Measurements from ENCODE around the gene DAPK2. TPM values are rescaled to one million over a fixed set of nuclear protein-coding genes. Genes with fewer than 3 reads are reported as not detected.
A peak's percentile ranks its signal among the peaks of the same experiment; 100 is the strongest.

Gene DAPK2
- polyA plus RNA-seq, 2 of the 4 experiments (the other 2 are of a cell fraction) = 3.1 to 4.8 TPM

GRCh38 chr15:64014995-64015394 is 31.3 kb downstream of the DAPK2 start:
- TF ChIP-seq NPAS2 (CRISPR knock-in tag; IDR thresholded peaks at IDR 0.05; ENCODE audit: borderline replicate concordance) = no peak
- TF ChIP-seq MAFK (IDR thresholded peaks at IDR 0.05; ENCODE audit: partially characterized antibody) = no peak
- no peak for TF ChIP-seq MAX (IDR thresholded peaks at IDR 0.05)
- no peak for TF ChIP-seq PHF8 (IDR thresholded peaks at IDR 0.05; ENCODE audit: borderline replicate concordance, low read depth)
- no peak for TF ChIP-seq TP53 (CRISPR knock-in tag; IDR thresholded peaks at IDR 0.05)
- no peak for TF ChIP-seq NFE2L2 (conservative IDR thresholded peaks at IDR 0.05; ENCODE audit: low read length)
- no peak for TF ChIP-seq ZNF302 (CRISPR knock-in tag; IDR thresholded peaks at IDR 0.05)
- POLR2A ChIA-PET = no interaction called here
- CTCF ChIA-PET = interaction anchor here (0.5 to 2.6 kb wide), 4 partner anchors 31 to 209 kb away, joined by 3 to 15 read pairs (median 4); partner anchors contain the start of gene DAPK2
- no peak overlapping the region for H3K4me3 ChIP-seq
- H3K27ac ChIP-seq = 0 out of 6 replicates have a peak overlapping the region, but pooled peaks of 1 of the 2 experiments have one; percentile 15
- ATAC-seq (no peak), FAIRE-seq (no peak), DNase-seq (ENCODE audit: low read depth in 1 of 2, low spot score in 1 of 2) (no peak)
- no peaks in the 10 kb centered on the region for H3K9me3 ChIP-seq
- WGBS (ENCODE audit: missing lambda C conversion rate) = 94% methylated on average over 5 of the region's 5 CpGs
- H3K4me1 ChIP-seq = peaks cover 60% of the 10 kb centered on the region
- no peak overlapping the region for H3K4me2 ChIP-seq

- ATAC-seq (no peak), FAIRE-seq (no peak), DNase-seq (ENCODE audit: low read depth in 1 of 2, low spot score in 1 of 2) (no peak)
- H3K9me3 ChIP-seq = no peaks in the 10 kb centered on the region
- 0 out of 6 replicates have a peak overlapping the region, but pooled peaks of 1 of the 2 experiments have one; percentile 12 for H3K27ac ChIP-seq
- CTCF ChIA-PET = interaction anchor here (1.0 to 2.6 kb wide), 3 partner anchors 20 to 68 kb away, joined by 3 to 15 read pairs (median 4); partner anchors contain the start of gene DAPK2
- H3K4me3 ChIP-seq = no peak overlapping the region
- peaks cover 48% of the 10 kb centered on the region for H3K4me1 ChIP-seq
- WGBS (ENCODE audit: missing lambda C conversion rate) = 91% methylated on average over 3 of the region's 3 CpGs
- no peak for TF ChIP-seq KDM1A (IDR thresholded peaks at IDR 0.05; ENCODE audit: low read depth)
- no peak for TF ChIP-seq MYC (IDR thresholded peaks at IDR 0.05; ENCODE audit: borderline replicate concordance, low read length)
- TF ChIP-seq USF2 (IDR thresholded peaks at IDR 0.05) = no peak
- no peak for TF ChIP-seq BHLHE40 (IDR thresholded peaks at IDR 0.05; ENCODE audit: low read depth, low read length)
- TF ChIP-seq HDAC2 (IDR thresholded peaks at IDR 0.05) = no peak
- TF ChIP-seq RCOR1 (IDR thresholded peaks at IDR 0.05; ENCODE audit: low read depth, low read length) = no peak
- no peak for TF ChIP-seq FOSL2 (IDR thresholded peaks at IDR 0.05)
- TF ChIP-seq FOSL2 (CRISPR knock-in tag; IDR thresholded peaks at IDR 0.05) = no peak
- no peak for TF ChIP-seq KDM5A (IDR thresholded peaks at IDR 0.05)
- TF ChIP-seq RARB (CRISPR knock-in tag; IDR thresholded peaks at IDR 0.05) = no peak
- TF ChIP-seq CBX2 (IDR thresholded peaks at IDR 0.05; ENCODE audit: borderline replicate concordance, low read depth) = no peak
- no peak for TF ChIP-seq POLR2AphosphoS2 (conservative IDR thresholded peaks at IDR 0.05; ENCODE audit: low read length)
- no peak for TF ChIP-seq MAZ (IDR thresholded peaks at IDR 0.05; ENCODE audit: borderline replicate concordance, low read depth, low read length)
- TF ChIP-seq CTCF (IDR thresholded peaks at IDR 0.05) = no peak
- TF ChIP-seq ELK1 (IDR thresholded peaks at IDR 0.05; ENCODE audit: low read depth, low read length) = no peak
- TF ChIP-seq ATOH8 (CRISPR knock-in tag; IDR thresholded peaks at IDR 0.05; ENCODE audit: low read depth) = no peak
- TF ChIP-seq SREBF2 (IDR thresholded peaks at IDR 0.05) = no peak
- TF ChIP-seq PBX3 (IDR thresholded peaks at IDR 0.05) = no peak
- TF ChIP-seq BCL3 (IDR thresholded peaks at IDR 0.05) = no peak
- H3K4me2 ChIP-seq = peak overlapping the region; percentile 4; the same call in 1 of the 3 replicates
- POLR2A ChIA-PET = no interaction called here
These were observed 32.9 kb downstream of the DAPK2 start for GRCh38 chr15:64013179-64014062.

Measured in A549 (cell line).